Measurements from ENCODE around the gene RAB9A. TPM values are rescaled to one million over a fixed set of nuclear protein-coding genes. Genes with fewer than 3 reads are reported as not detected.
"Not testable (repeated sequence)": the region's sequence is repeated elsewhere in the genome, so short reads cannot be mapped to it uniquely, and the experiment has no call there.

The RAB9A gene
- total and polyA plus RNA-seq, 10 donors: 20.3 to 36.5 (median 28.2) TPM

- WGBS, 5 donors: 28 to 68% (median 41%) methylated on average over 8 of the region's 8 CpGs
- intact Hi-C loops (cut with DNase I; ENCODE audit: low total_unique reads): loop anchor here (10.0 kb wide), 1 partner anchor 133 kb away; no protein-coding TSS in a partner anchor
- Histone ChIP-seq H3K4me3 (no peak overlapping the region), H3K9me3 (no peaks in the 10 kb centered on the region), H3K27me3 (replicated peaks in 1 of 7) (peaks cover 0 to 15% (median 0%) of the 10 kb centered on the region in 7 donors), H3K27ac (peak overlapping the region in 5 of 8 donors; percentile 18 to 66 (median 44)), H3K4me1 (peaks cover 0 to 8% (median 7%) of the 10 kb centered on the region in 6 donors), H3K36me3 (no peaks in the 10 kb centered on the region)
- TF ChIP-seq POLR2AphosphoS5 (IDR thresholded peaks at IDR 0.05) (peak in 1 of 3 donors; percentile 38), POLR2A (IDR thresholded peaks at IDR 0.05) (no peak)
- DNase-seq: no peak
These were observed 41.2 kb upstream of the RAB9A start for GRCh38 chrX:13647709-13648212.

- H3K4me3 ChIP-seq, DNase-seq, H3K36me3 ChIP-seq, H3K9me3 ChIP-seq: not testable (repeated sequence)
- intact Hi-C loops (cut with DNase I; ENCODE audit: low total_unique reads): loop anchor here (10.0 kb wide), 1 partner anchor 134 kb away; no protein-coding TSS in a partner anchor
- H3K4me1 ChIP-seq: peaks cover 0 to 14% (median 7%) of the 10 kb centered on the region in 6 donors
- peak overlapping the region in 3 of 8 donors; percentile 44 to 66 (median 51) for H3K27ac ChIP-seq
- WGBS, 5 donors: 52 to 87% (median 72%) methylated on average over 2 of the region's 2 CpGs
- H3K27me3 ChIP-seq (replicated peaks in 1 of 7): peaks cover 0 to 13% (median 0%) of the 10 kb centered on the region in 7 donors
These were observed 40.6 kb upstream of the RAB9A start for GRCh38 chrX:13648336-13648735.

- Histone ChIP-seq H3K36me3 (no peaks in the 10 kb centered on the region), H3K9me3 (no peaks in the 10 kb centered on the region), H3K27ac (peak overlapping the region in 1 of 8 donors; percentile 11), H3K4me1 (peaks cover 9 to 29% (median 15%) of the 10 kb centered on the region in 6 donors), H3K4me3 (no peak overlapping the region), H3K27me3 (replicated peaks in 1 of 7) (peaks cover 0 to 13% (median 0%) of the 10 kb centered on the region in 7 donors)
- 70 to 82% (median 72%) methylated on average over 5 of the region's 5 CpGs for WGBS, 5 donors
- intact Hi-C loops (cut with DNase I; ENCODE audit: low total_unique reads): loop anchor here (10.0 kb wide), 3 partner anchors 105 to 385 kb away; no protein-coding TSS in a partner anchor
- TF ChIP-seq POLR2A (IDR thresholded peaks at IDR 0.05) (no peak), CTCF (IDR thresholded peaks at IDR 0.05 in 8 of 11, conservative IDR thresholded peaks at IDR 0.05 in 3 of 11) (no peak), POLR2AphosphoS5 (IDR thresholded peaks at IDR 0.05) (no peak)
- no peak for DNase-seq
These were observed 39.1 kb upstream of the RAB9A start for GRCh38 chrX:13649838-13650237.

- Histone ChIP-seq H3K9me3 (no peaks in the 10 kb centered on the region), H3K4me1 (peaks cover 9 to 31% (median 15%) of the 10 kb centered on the region in 6 donors), H3K4me3 (no peak overlapping the region), H3K36me3 (peaks cover 0 to under 1% (median 0%) of the 10 kb centered on the region in 6 donors), H3K27me3 (replicated peaks in 1 of 7) (peaks cover 0 to 13% (median 0%) of the 10 kb centered on the region in 7 donors), H3K27ac (no peak overlapping the region)
- intact Hi-C loops (cut with DNase I; ENCODE audit: low total_unique reads): loop anchor here (10.0 kb wide), 2 partner anchors 104 to 384 kb away; no protein-coding TSS in a partner anchor
- no peak for DNase-seq
- WGBS, 5 donors: 88 to 97% (median 94%) methylated on average over 1 of the region's 1 CpG
- no peak for TF ChIP-seq POLR2AphosphoS5 (IDR thresholded peaks at IDR 0.05)
- TF ChIP-seq POLR2A (IDR thresholded peaks at IDR 0.05): no peak
- no peak for TF ChIP-seq CTCF (IDR thresholded peaks at IDR 0.05 in 8 of 11, conservative IDR thresholded peaks at IDR 0.05 in 3 of 11)
These were observed 38.6 kb upstream of the RAB9A start for GRCh38 chrX:13650318-13650717.

GRCh38 chrX:13651150-13651549, 37.8 kb upstream of the RAB9A start:
- Histone ChIP-seq H3K36me3 (peaks cover 0 to 9% (median 0%) of the 10 kb centered on the region in 6 donors), H3K4me1 (peaks cover 9 to 31% (median 15%) of the 10 kb centered on the region in 6 donors), H3K9me3 (no peaks in the 10 kb centered on the region), H3K27me3 (replicated peaks in 1 of 7) (peaks cover 0 to 13% (median 0%) of the 10 kb centered on the region in 7 donors), H3K4me3 (no peak overlapping the region), H3K27ac (no peak overlapping the region)
- intact Hi-C loops (cut with DNase I; ENCODE audit: low total_unique reads): loop anchor here (10.0 kb wide), 2 partner anchors 104 to 384 kb away; no protein-coding TSS in a partner anchor
- no peak for TF ChIP-seq POLR2A (IDR thresholded peaks at IDR 0.05)
- TF ChIP-seq POLR2AphosphoS5 (IDR thresholded peaks at IDR 0.05): no peak
- TF ChIP-seq CTCF (IDR thresholded peaks at IDR 0.05 in 8 of 11, conservative IDR thresholded peaks at IDR 0.05 in 3 of 11): no peak
- 62 to 100% (median 67%) methylated on average over 3 of the region's 3 CpGs for WGBS, 5 donors
- no peak for DNase-seq
